ENCODE data around the gene HLA-DPA1.

DNA sequence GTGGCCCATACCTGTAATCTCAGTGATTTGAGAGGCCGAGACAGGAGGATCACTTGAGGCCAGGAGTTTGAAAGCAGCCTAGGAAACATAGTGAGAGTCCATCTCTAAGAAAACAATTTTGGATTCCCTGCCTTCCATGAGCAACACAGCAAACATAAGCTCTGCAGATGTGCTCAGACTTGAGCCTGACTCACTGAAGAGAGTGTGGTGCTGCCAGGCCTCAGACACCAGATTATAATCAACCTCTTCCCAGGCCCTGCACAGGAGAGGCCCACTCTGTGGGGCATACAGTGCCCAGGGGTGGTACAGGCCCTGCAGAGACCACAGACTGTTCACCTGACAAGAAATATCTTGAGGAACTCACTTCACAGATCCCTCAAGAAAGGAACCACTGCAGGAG lies 22.2 kb upstream of the HLA-DPA1 start:
- TF ChIP-seq, protein P1, sequence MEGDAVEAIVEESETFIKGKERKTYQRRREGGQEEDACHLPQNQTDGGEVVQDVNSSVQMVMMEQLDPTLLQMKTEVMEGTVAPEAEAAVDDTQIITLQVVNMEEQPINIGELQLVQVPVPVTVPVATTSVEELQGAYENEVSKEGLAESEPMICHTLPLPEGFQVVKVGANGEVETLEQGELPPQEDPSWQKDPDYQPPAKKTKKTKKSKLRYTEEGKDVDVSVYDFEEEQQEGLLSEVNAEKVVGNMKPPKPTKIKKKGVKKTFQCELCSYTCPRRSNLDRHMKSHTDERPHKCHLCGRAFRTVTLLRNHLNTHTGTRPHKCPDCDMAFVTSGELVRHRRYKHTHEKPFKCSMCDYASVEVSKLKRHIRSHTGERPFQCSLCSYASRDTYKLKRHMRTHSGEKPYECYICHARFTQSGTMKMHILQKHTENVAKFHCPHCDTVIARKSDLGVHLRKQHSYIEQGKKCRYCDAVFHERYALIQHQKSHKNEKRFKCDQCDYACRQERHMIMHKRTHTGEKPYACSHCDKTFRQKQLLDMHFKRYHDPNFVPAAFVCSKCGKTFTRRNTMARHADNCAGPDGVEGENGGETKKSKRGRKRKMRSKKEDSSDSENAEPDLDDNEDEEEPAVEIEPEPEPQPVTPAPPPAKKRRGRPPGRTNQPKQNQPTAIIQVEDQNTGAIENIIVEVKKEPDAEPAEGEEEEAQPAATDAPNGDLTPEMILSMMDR (IDR thresholded peaks at IDR 0.05 in 2 of 3, conservative IDR thresholded peaks at IDR 0.05 in 1 of 3; ENCODE audit: control insufficient read depth in 2 of 3, extremely low read depth in 1 of 3, insufficient read depth in 1 of 3, low read depth in 3 of 3, low read length in 3 of 3), result no peak
- TF ChIP-seq POLR2AphosphoS5 (IDR thresholded peaks at IDR 0.05; ENCODE audit: low read length) (no peak), ZNF274 (IDR thresholded peaks at IDR 0.05; ENCODE audit: insufficient read depth, insufficient read length) (no peak)

All from GM12878 (cell line).